Bronchial smooth muscle cell (primary cell): Measurements from ENCODE around the gene TBC1D26. TPM values are rescaled to one million over a fixed set of nuclear protein-coding genes. Genes with fewer than 3 reads are reported as not detected.

Source experiments
- total RNA-seq: library from RNA; depleted of rRNA; stranded (reverse); fragments of >200 nt; gene quantifications from 2 replicates; pipeline ENCODE4 v1.2.1, GENCODE V29; 2014

TBC1D26 gene
- total RNA-seq: under 0.01 and 0.09 TPM in 2 replicates

DNA sequence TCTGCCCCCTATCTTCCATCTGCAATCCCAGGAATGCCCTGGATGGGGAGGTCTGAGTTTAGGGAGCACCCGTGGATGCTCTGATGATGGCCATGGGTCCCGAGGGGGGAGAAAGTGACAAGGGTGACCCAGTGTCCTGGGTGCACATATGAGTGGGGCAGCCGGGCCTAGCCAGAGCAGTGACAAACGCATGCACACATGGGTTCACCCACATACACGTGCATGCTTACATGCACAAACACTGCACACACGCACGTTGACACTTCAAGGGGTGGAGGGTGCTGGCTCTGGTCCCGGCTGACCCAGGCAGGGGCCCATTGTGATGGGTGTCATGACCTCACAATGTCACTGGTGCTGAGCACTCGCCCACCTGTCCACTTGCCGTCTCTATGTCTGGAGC is at the start of gene TBC1D26:
Gene TBC1D26, plus strand, starts transcription at position 384 of the 400 bp plus-strand sequence. CDS start 3,066 bp downstream, outside the sequence.

DNA sequence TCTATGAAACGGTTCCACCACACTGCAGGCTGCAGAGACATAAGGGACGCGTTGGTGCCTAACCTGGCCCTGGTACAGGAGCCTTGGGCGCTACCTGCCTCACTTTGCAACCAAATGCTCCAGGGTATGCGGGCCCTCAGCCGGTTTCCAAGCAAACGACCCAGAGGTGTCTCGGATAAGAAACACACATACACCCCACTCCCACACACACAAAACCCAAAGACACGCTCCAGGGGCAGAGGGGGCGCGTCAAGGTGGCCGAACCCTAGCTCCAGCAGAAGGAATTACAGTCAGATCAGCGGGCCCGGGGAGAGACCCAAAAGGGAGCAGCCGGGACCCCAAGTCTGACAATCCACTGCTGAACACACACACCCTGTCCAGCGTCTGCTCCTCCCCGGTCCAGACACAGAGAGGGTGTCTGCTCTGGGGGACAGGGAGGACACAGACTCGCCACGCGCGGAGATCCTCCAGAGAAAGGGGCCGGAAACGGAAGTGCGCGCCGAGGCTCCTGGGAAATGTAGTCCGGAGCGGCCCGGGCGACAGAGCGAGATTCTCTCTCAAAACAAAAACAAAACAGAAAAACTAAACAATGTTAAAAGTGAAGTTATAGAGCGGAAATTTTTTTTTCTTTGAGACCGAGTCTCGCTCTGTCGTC is 48.1 kb upstream of the TBC1D26 start, which contains the start of gene TRIM16:
Gene TRIM16, minus strand, starts transcription at position 488 of the 655 bp plus-strand sequence. CDS start 32,702 bp downstream, outside the sequence.

DNA sequence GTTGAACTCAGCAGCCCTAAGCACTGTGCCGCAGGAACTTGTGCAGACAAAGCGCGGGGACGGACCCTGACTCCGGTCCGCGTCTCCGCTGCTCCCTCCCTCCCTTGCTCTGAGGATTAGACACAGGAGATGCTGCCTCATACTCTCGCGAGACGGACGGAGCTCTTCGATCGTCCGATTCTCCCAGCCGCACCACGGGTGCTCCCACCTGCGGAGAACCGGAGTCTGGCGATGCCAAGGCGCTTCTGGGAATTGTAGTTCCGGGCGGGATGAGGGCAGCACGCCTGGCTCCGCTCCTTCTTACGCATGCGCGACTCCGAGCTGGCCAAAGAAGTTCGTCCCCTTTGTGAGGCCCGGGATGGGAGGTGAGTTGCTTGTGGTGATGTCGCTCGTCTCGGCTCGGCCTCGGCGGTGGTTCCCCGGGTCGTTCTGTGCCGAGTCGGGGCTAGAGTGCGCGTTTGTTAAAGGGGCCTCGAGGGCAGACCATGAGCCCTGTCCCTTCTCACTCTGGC is 32.6 kb upstream of the TBC1D26 start, which contains the start of gene ZNF286A:
Gene ZNF286A, plus strand, starts transcription at position 340 of the 512 bp plus-strand sequence. CDS start 578 bp downstream, outside the sequence.

Other genes with a start within 250 kb of the TBC1D26 start
- gene TVP23C, start 168.8 kb upstream of the TBC1D26 start, total RNA-seq: 32.6 and 35.3 TPM in 2 replicates
- 0.09 and 0.32 TPM in 2 replicates for gene FBXW10B, start 112.6 kb upstream of the TBC1D26 start, total RNA-seq
- gene TRIM16, start 48.0 kb upstream of the TBC1D26 start, total RNA-seq: 34.2 and 55.1 TPM in 2 replicates
- 31.7 and 39.4 TPM in 2 replicates for gene ZNF286A, start 32.5 kb upstream of the TBC1D26 start, total RNA-seq
- gene ADORA2B, start 212.8 kb downstream of the TBC1D26 start, total RNA-seq: 12.9 and 22.0 TPM in 2 replicates